Colonic mucosa (tissue), 4 donors: Measurements from ENCODE around the gene TMEM200A. TPM values are rescaled to one million over a fixed set of nuclear protein-coding genes. Genes with fewer than 3 reads are reported as not detected.

Experiments
- DNase-seq: peaks from one replicate; pipeline ENCODE4 v3.0.0-alpha.2; 2020
- H3K27ac ChIP-seq: fragments of 200-600 bp; one replicate; pipeline ENCODE4 v1.8.0; 2021
- H3K27me3 ChIP-seq: fragments of 200-600 bp; one replicate; pipeline ENCODE4 v1.8.0; 2021
- H3K36me3 ChIP-seq: fragments of 200-600 bp; one replicate; pipeline ENCODE4 v1.8.0; 2021
- H3K4me1 ChIP-seq: fragments of 200-600 bp; one replicate; pipeline ENCODE4 v1.8.0; 2021; ENCODE audit warnings: mild to moderate bottlenecking
- H3K4me3 ChIP-seq: fragments of 200-600 bp; one replicate; pipeline ENCODE4 v1.8.0; 2021
- H3K9ac ChIP-seq, 2 donors: one replicate each; pipeline ENCODE4 v1.7.0; 2013; ENCODE audit warnings: control low read depth in 2 of 2, low read depth in 2 of 2, low read length in 2 of 2
- H3K9me3 ChIP-seq: fragments of 200-600 bp; one replicate; pipeline ENCODE4 v1.8.0; 2021
- CTCF ChIP-seq: fragments of 200-600 bp; IDR thresholded peaks from one replicate; pipeline ENCODE4 v1.8.0; 2022; ENCODE audit warnings: antibody characterized with exemption, mild to moderate bottlenecking
- intact Hi-C: fragments of 100-400 bp; cut with DNase I; formaldehyde crosslinking; loops from one replicate; pipeline ENCODE4 v1.14.1; 2022
- total RNA-seq, 2 donors: library from RNA; stranded (reverse); fragmentation: NEBNext Ultra II Directional in 1 of 2; extraction: Animal tissue kit (Norgen Biotek cat#: 25700) in 1 of 2; gene quantifications; one replicate each; pipeline ENCODE4 v1.2.1, GENCODE V29; 2021
- donor health status: healthy.
- donor health status: DM: no; HTN: no; CAD: no.
- donor health status: DM: no; HTN: no; CAD: no.

Gene TMEM200A
- total RNA-seq, 2 donors from 2014 or later = 20.4 to 51.4 TPM

GRCh38 chr6:130369831-130370230 is 4.0 kb downstream of the TMEM200A start:
- intact Hi-C loops = no loop called here
- Histone ChIP-seq H3K27me3 (no peaks in the 10 kb centered on the region), H3K36me3 (no peaks in the 10 kb centered on the region), H3K27ac (no peak overlapping the region), H3K4me1 (no peaks in the 10 kb centered on the region), H3K9ac (no peak overlapping the region), H3K9me3 (no peaks in the 10 kb centered on the region), H3K4me3 (no peak overlapping the region)
- no peak for TF ChIP-seq CTCF
- DNase-seq = no peak

- H3K4me1 ChIP-seq = no peaks in the 10 kb centered on the region
- H3K9me3 ChIP-seq = no peaks in the 10 kb centered on the region
- no peak overlapping the region for H3K4me3 ChIP-seq
- no peak overlapping the region for H3K27ac ChIP-seq
- H3K9ac ChIP-seq = no peak overlapping the region
- no peaks in the 10 kb centered on the region for H3K36me3 ChIP-seq
- TF ChIP-seq CTCF = no peak
- H3K27me3 ChIP-seq = no peaks in the 10 kb centered on the region
- no peak for DNase-seq
- intact Hi-C loops = no loop called here
These were observed 6.2 kb downstream of the TMEM200A start for GRCh38 chr6:130371921-130372420.

- no peaks in the 10 kb centered on the region for H3K36me3 ChIP-seq
- no peak overlapping the region for H3K27ac ChIP-seq
- DNase-seq = no peak
- no peaks in the 10 kb centered on the region for H3K27me3 ChIP-seq
- H3K4me1 ChIP-seq = no peaks in the 10 kb centered on the region
- no peak overlapping the region for H3K9ac ChIP-seq
- H3K4me3 ChIP-seq = no peak overlapping the region
- TF ChIP-seq CTCF = no peak
- H3K9me3 ChIP-seq = no peaks in the 10 kb centered on the region
- intact Hi-C loops = no loop called here
These were observed 7.0 kb downstream of the TMEM200A start for GRCh38 chr6:130372786-130373185.

- Histone ChIP-seq H3K9me3 (no peaks in the 10 kb centered on the region), H3K27me3 (no peaks in the 10 kb centered on the region), H3K4me3 (no peak overlapping the region), H3K9ac (no peak overlapping the region), H3K4me1 (no peaks in the 10 kb centered on the region), H3K27ac (no peak overlapping the region), H3K36me3 (no peaks in the 10 kb centered on the region)
- no peak for TF ChIP-seq CTCF
- no peak for DNase-seq
- intact Hi-C loops = no loop called here
These were observed 8.2 kb downstream of the TMEM200A start for GRCh38 chr6:130373992-130374391.

GRCh38 chr6:130376936-130377335 is 11.1 kb downstream of the TMEM200A start:
- no peaks in the 10 kb centered on the region for H3K27me3 ChIP-seq
- intact Hi-C loops = no loop called here
- peak overlapping the region in 1 of 2 donors; percentile 6 for H3K9ac ChIP-seq
- DNase-seq = no peak
- H3K36me3 ChIP-seq = no peaks in the 10 kb centered on the region
- no peak overlapping the region for H3K4me3 ChIP-seq
- peak overlapping the region; percentile 71 for H3K27ac ChIP-seq
- H3K9me3 ChIP-seq = no peaks in the 10 kb centered on the region
- no peaks in the 10 kb centered on the region for H3K4me1 ChIP-seq
- no peak for TF ChIP-seq CTCF
